GM20000 (cell line): ENCODE results near the gene GRIP1.

Source experiments
- DNase-seq: peaks from one replicate; pipeline ENCODE4 v3.0.0; 2012; ENCODE audit warnings: low spot score
- TF ChIP-seq, protein P1 (sequence below): IDR thresholded peaks from 2 replicates; pipeline ENCODE4 v1.5.1; 2012; ENCODE audit warnings: mild to moderate bottlenecking, control low read depth; ENCODE audit errors: extremely low read depth, missing control alignments

GRIP1 gene

DNA sequence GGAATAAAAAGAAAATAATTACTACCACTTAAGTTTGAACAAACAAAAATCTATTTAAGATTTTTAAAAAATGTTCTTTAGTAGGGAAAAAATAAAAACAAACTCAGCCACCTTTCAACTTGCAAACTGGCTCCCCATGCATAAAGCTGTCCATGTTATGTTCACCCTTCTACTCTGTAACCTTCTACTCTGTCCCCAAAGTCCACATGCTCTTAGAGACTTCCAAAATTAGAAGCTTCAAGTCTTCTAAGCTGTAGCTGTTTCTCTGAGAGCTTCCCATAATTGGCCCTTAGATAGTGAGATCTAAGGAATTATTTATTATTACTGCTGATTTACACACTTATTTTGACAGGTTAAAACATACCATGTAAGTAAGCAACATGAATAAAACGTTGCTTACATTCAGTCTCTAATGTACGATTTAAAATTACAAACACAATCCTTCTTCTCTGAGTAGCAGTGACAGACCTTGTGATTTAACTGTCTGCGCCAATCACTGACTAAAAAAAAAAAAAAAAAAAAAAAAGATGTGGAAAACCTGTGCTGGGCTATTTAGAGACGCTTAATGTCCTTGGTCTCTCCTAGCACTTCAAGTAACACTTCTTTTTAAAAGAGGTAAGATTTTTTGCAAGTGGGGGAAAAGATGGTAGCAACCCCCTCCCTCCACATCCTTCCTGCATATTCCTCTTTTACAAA, 28.3 kb upstream of the GRIP1 start:
- no peak for DNase-seq
- TF ChIP-seq, protein P1, sequence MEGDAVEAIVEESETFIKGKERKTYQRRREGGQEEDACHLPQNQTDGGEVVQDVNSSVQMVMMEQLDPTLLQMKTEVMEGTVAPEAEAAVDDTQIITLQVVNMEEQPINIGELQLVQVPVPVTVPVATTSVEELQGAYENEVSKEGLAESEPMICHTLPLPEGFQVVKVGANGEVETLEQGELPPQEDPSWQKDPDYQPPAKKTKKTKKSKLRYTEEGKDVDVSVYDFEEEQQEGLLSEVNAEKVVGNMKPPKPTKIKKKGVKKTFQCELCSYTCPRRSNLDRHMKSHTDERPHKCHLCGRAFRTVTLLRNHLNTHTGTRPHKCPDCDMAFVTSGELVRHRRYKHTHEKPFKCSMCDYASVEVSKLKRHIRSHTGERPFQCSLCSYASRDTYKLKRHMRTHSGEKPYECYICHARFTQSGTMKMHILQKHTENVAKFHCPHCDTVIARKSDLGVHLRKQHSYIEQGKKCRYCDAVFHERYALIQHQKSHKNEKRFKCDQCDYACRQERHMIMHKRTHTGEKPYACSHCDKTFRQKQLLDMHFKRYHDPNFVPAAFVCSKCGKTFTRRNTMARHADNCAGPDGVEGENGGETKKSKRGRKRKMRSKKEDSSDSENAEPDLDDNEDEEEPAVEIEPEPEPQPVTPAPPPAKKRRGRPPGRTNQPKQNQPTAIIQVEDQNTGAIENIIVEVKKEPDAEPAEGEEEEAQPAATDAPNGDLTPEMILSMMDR: no peak

DNA sequence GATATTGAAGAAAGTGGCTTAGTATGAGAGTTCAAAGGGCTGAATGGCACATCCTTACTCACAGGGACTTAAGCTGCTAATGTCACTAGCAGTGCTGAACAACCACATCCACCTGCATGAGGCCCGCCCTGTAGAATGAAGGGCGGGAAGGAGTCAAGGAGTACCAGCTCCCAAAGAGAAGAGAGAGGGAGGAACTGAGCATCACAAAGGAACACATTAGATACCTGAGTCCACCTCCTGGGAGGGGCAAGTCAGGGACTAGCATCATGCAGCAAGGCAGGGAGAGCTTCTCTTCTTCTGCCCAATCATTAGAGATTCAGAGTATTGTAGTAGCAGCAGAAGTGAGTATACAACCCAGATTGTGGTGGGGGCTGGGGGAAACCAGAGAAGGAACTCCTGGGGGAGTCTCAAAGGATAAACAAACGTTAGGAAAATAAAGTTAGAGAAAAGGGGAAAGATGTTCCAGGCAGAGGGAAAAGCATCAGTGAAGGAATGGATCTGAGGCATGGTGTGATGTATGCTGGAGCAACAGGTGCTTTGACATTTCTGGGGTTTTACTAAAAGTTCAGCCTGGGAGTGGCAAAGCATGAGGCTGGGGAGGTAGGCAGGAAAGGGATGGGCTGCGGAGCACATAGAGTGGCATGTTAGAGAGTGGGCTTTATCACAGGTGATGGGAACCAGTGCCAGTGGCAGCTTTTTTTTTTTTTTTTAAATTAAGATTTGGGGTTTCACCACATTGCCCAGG, 21.0 kb upstream of the GRIP1 start:
- no peak for DNase-seq
- TF ChIP-seq, protein P1: no peak

DNA sequence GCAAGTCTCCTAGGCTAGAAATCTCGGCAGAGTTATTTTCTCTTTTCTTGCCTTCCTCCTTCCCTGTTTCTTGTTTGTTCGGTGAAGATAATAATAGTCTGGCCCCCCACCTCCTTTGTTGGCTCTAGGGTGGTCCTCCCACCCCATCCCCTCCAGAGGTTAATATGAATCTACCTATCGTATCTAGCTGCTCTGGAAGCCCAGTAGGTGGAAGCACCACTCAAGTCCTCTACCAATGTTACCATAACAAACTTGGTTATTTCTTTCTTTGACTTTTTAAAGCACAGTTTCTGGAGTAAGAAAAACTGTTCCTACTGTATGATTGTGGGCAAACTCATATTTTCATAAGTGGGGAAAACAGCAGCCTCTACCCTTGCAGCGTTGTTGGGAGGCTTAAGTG, 19.7 kb upstream of the GRIP1 start:
- DNase-seq: no peak
- TF ChIP-seq, protein P1: no peak

DNA sequence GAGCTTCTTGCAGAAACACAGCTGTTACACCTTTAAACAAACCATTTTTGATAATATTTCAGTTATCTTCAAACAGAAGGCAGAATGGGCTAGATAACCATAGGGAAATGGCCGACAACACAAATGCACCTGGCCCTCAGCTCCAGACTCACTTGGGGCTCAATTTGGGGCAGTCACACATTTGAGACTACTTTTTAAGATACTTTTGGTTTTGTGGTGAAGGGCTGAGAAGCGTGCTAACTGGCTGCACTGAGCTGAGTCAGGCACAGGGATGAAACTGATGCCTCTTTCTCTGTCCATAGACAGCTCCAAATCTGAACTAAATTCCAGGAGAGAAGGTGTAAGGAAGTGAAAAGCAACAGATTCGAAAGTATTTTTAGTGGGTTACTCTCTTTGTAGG, 18.5 kb upstream of the GRIP1 start:
- TF ChIP-seq, protein P1: no peak
- peak; percentile 14 for DNase-seq

DNA sequence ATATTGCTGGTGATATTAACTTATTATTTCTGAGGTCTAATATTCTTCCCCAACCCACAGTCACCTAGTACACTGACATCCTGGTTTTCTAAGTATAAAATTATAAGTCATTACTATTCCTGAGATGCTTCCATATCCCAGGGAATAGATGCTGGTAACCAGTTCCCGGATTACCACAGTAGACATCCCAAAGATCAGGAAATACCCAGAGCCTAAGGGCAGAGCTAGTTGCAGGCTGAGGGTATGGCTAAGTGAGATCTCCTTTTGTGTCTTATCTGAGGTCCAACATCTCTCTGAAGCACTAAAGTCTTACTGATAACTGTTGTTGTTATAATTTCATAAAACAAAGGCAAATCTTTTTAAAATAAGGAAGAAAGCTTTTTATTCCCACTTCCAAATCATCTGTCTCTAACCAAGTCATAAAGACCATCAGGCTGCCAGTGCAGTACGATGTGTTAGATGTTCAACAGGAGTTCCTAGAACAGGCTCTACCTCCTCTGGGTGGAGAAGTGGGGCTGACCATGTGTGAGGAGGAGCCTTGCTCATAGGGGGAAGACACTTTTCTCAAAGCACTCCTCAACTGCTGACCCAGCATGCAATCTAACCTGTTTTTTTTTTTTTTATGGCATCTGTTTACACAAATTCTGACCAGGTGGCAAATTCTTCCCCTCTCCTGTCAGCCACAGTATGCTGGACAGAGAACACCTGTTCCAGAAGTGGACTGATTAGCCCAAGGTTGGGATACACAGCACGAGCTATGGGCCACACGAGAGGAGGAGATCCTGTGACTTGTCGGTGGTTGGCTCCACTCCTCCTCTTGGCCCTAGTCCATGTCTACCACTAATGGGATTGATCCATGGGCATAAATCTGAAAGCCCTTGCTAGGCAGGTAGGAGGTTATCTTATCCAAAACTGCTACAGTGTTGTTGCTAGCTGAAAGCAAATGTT, 16.1 kb upstream of the GRIP1 start:
- TF ChIP-seq, protein P1: no peak
- DNase-seq: no peak

DNA sequence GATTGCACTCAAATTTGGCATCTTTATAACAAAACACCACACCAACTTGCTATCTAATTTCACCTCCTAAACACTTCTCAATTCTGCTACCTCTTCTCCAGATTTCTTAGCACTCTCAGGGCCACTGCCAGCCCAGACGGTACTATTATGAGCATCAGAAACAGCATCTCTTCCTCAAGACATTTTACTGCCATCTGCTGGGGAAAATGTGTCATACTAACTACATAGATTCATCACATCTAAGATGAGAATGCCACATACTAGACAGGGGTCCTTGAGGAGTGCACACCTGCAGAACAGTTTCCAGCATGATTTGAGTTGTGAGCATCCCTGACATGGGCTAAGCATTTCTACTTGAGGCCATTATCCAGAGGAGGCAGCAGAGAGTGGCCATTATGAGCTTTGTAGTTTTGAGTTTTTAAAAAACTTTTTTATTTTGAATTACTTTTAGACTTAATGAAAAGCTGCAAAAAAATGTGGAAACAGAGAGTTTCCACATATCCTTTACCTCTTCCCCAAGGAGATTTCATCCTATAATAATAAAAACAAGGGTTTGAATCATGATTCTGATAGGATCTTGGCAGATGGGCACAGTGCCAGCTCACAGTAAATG, 15.1 kb upstream of the GRIP1 start:
- TF ChIP-seq, protein P1: peak; percentile 48
- peak; percentile 41 for DNase-seq
